Lower leg skin (tissue), 3 donors: ENCODE results near the gene RSPO4.

Source experiments
- POLR2A ChIP-seq, 2 donors: fragments of 450-650 bp; IDR thresholded peaks; one replicate each; pipeline ENCODE4 v1.6.1; 2016 to 2017; ENCODE audit warnings: antibody characterized with exemption in 2 of 2, mild to moderate bottlenecking in 1 of 2, moderate library complexity in 1 of 2
- TF ChIP-seq, protein P1 (sequence below), 3 donors: fragments of 450-650 bp; IDR thresholded peaks; one replicate each; pipeline ENCODE4 v1.5.1; 2016; ENCODE audit warnings: antibody characterized with exemption in 3 of 3, mild to moderate bottlenecking in 3 of 3, moderate library complexity in 2 of 3

DNA sequence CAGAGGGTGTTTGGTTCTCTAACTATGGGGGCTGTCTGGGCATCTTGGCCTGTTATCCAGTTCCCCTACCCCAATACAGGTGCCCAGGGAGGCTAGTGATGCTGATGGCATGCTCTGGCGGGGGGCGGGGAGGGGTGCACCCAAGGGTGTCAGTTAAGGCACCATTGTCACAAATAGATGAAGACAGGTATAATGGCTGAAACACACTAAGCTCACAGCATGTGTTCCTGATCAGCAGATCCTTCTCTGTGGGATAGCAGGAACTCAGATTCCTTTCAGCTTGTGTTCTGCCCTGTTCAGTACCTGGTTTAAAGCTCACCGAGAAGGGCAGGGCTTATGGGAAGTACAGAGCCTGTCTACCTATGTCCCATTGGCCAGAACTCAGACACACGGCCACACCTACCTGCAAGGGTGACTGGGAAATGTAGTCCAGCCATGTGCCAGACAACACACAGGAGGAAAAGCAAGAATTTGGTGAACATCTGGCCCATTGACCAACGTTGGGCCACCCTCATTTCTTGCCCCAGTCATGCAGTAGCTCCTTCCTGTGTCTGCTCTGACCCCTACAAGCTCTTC is 3.4 kb upstream of the RSPO4 start:
- TF ChIP-seq, protein P1, sequence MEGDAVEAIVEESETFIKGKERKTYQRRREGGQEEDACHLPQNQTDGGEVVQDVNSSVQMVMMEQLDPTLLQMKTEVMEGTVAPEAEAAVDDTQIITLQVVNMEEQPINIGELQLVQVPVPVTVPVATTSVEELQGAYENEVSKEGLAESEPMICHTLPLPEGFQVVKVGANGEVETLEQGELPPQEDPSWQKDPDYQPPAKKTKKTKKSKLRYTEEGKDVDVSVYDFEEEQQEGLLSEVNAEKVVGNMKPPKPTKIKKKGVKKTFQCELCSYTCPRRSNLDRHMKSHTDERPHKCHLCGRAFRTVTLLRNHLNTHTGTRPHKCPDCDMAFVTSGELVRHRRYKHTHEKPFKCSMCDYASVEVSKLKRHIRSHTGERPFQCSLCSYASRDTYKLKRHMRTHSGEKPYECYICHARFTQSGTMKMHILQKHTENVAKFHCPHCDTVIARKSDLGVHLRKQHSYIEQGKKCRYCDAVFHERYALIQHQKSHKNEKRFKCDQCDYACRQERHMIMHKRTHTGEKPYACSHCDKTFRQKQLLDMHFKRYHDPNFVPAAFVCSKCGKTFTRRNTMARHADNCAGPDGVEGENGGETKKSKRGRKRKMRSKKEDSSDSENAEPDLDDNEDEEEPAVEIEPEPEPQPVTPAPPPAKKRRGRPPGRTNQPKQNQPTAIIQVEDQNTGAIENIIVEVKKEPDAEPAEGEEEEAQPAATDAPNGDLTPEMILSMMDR (IDR thresholded peaks at IDR 0.05): no peak
- no peak for TF ChIP-seq POLR2A (IDR thresholded peaks at IDR 0.05)
